Activated CD4-positive, alpha-beta T cell treated with anti-CD3 and anti-CD28 coated beads, Interleukin-2, amount 50 U/mL, for 48 hours (primary cell): Measurements from ENCODE around the gene PCED1A.
A peak's percentile ranks its signal among the peaks of the same experiment; 100 is the strongest.

Experiments used
- DNase-seq, 2 experiments: peaks; one replicate each; pipeline ENCODE4 v3.0.0-alpha.2; 2020

PCED1A gene, protein sequence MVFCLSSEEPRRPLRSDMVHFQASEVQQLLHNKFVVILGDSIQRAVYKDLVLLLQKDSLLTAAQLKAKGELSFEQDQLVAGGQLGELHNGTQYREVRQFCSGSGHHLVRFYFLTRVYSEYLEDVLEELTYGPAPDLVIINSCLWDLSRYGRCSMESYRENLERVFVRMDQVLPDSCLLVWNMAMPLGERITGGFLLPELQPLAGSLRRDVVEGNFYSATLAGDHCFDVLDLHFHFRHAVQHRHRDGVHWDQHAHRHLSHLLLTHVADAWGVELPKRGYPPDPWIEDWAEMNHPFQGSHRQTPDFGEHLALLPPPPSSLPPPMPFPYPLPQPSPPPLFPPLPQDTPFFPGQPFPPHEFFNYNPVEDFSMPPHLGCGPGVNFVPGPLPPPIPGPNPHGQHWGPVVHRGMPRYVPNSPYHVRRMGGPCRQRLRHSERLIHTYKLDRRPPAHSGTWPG

GRCh38 chr20:2840138-2840966, at the start of gene PCED1A, which contains the start of gene VPS16:
TSS of gene PCED1A (minus strand) at chr20:2840655. CDS start at chr20:2839912, 743 bp downstream.
TSS of gene VPS16 (plus strand) at chr20:2840745. CDS start at chr20:2840775, 30 bp downstream.
- peak; percentile 88 to 90 for DNase-seq

DNA sequence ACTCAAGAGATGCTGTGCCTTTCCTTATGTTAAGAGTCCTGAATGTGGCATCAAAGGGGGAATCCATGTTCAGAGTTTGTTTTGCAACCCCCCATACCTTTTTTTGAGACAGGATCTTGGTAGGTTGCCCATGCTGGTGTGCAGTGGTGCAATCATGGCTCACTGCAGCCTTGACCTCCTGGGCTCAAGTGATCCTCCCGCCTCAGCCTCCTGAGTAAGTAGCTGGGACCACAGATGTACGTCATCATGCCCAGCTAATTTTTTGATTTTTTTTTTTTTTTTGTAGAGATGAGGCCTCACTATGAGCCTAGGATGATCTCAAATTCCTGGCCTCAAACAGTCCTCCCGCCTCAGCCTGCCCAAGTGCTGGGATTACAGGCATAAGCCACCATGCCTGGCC, 49.3 kb upstream of the PCED1A start:
- DNase-seq, result no peak

DNA sequence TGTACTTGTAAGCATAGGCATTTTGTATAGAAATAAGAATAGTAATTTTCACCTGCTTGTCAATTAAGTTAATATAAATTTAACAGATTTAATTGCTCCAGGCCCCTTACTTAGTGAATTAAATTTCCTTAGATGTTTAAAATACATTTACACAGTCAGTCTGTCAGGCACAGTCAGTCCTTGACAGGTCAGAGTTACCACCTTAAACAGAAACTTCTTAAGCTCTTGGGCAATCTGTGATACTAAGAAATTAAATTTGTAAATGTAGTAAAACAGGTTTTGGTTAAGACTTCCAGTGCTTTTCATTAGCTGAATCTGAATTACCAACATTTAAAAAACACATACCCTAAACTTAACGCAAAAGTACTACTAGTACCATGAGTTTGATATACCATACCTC, 48.8 kb upstream of the PCED1A start:
- DNase-seq, result no peak

DNA sequence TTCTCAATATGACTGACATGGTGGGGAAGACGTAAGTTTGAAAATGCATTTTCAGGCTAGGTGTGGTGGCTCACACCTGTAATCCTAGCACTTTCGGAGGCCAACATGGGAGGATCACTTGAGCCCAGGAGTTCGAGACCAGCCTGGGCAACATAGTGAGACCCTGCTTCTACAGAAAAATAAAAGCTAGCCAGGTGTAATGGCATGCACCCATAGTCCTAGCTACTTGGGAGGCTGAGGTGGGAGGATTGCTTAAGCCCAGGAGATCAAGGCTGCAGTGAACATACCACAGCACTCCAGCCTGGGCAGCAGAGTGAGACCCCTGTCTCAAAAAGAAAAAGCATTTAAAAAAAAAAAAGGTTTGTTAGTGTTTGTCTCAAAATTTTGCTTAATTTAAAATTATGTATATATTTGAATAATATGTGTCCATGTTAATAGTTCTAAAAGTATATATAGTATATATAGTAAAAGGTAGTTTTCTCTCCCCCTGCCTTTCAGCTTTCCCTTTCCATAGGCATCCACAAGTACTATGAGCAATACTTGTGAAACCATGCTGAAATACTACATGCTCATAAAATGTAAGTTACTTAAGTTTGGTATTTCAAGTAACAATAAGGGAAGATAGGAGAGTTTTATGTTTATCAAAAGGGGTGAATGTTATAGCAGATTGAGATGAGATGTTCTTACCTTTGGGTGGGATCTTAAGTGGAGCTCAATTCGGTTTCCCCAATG, 47.9 kb upstream of the PCED1A start:
- DNase-seq, result no peak

DNA sequence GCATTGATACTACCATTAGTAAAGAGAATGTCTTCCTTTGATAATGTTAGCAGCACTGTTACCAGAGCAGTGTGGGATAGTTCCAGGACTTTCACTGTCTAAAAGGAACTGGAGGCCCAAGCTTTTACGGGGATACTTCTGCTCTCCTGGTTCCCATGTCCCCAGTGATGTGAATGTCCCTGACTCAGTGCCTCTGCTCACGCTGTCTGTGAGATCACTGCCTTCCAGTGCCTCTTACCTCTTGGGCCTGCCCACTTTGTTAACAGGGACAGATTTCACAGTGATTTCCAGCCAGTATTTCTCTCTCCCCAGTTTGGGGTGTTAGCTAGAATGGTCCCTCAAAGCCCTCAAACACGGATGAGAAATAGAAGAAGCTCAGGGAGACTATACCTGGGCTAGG, 47.3 kb upstream of the PCED1A start:
- no peak for DNase-seq

GRCh38 chr20:2883726-2884637, 43.5 kb upstream of the PCED1A start:
- DNase-seq, result no peak

GRCh38 chr20:2880650-2881049, 40.2 kb upstream of the PCED1A start:
- DNase-seq, result no peak

- no peak for DNase-seq
Observed at GRCh38 chr20:2879146-2879545, 38.7 kb upstream of the PCED1A start.

DNA sequence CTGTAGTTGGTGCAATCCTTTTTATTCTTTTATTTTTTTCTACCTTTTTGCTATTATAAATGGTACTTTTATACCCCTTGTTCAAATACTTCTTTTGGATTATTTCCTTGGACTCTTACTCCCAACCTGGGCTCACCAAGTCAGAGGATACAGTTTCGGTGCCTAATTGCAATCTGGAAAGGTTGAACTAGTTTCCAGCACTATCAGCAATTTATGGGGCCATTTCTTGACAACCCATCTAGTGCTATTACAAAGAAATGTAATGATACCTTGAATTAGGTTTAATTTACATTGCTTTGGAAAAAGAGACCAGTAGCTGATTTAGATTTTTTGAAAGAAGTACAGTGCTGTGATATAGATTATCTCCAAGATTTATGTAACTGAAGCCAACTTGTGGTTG, 38.1 kb upstream of the PCED1A start:
- DNase-seq, result no peak

DNA sequence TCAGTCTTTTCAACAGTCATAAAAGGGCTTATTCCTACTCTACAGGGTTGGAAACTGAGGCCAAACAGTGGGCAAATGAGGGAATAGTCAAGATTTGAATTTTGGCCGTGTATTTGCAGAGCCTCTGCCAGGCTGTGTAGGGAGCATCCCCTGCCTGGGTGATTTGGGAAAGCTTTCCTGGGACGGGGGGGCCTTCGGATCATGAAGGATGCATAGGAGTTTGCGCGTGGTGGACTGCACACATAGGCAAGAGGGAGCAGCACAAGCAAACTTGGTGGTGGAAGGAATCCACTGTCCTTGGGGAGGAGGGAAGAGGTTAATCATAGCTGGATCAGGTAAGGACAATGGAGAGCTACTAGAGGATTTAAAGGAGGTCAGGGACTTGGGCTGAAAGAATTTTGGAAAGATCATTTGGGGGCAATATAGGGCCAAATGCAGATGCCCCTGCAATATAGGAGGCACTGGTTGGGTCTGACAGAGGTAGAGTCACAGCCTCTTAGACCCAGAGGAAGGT, 35.3 kb upstream of the PCED1A start:
- no peak for DNase-seq

DNA sequence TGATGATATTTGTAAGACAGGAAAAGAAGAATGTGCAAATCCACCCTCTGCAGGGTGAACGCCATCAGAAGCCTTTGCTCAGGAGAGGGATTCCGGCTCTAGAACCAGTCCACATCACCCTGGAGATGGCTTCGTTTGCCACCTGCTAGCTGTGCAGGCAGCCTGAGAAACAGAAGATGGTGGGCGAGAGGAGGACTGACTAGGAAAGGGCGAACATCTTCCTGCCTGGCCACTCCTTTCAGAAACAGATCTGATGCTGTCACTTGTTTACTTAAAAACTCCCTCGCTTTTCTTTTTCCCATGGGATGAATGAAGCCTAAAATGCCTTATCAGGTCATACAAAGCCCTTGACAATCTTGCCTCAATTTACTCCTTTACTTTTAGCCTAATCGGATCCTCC, 34.0 kb upstream of the PCED1A start:
- DNase-seq, result peak; percentile 26 to 39

DNA sequence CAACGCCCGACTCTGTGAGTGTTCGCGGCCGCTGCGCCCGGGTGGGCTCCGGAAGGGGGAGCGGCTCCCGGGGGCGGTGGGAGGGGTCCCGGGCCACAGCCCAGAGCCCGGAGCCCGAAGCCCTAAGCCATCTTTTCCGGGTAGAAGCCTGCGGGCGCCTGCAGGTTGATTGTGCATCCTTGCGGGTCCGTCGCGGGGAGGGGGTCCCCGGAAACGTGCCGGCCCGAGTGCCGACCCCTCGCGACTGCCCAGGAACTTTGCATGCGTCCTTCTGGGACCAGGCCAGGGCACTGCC, 33.2 kb upstream of the PCED1A start:
- DNase-seq, result peak; percentile 52 to 65

- peak; percentile 90 to 93 for DNase-seq
Observed at GRCh38 chr20:2873010-2873746, 32.7 kb upstream of the PCED1A start, which contains the start of gene PTPRA. TSS of gene PTPRA (plus strand) at chr20:2873481. CDS start at chr20:2964278, 90,797 bp downstream.

DNA sequence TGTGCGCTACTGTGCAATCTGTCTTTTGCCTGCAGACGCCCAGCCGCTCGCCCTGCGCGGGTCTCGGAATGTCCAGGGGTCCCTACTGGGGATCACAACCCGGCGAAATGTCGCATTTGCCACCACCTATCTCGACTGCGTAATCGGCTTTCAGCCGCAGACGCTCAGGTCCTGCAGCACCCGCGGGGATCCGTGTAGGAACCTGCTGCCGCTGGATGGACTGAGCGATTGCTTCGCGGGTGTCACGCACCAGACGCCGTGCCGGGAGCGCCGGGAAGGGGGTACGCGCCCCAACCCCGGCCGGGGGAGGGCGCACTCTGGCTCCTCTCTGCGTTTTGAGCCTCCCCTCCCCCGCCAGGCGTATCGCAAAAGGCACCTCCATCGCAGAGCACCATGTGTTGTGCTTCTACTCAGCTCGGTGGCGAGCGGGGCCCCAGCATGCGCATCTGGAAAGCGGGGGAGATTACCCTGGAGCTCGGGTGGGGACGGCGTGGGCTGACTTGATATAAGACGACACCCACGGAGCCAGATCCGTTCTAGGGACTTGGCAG, 32.1 kb upstream of the PCED1A start:
- DNase-seq, result peak; percentile 81 to 85

- DNase-seq, result peak in 1 of 2 experiments; percentile 13
Observed at GRCh38 chr20:2871661-2872458, 31.4 kb upstream of the PCED1A start.

GRCh38 chr20:2871111-2871465, 30.6 kb upstream of the PCED1A start:
- DNase-seq, result peak in 1 of 2 experiments; percentile 21

DNA sequence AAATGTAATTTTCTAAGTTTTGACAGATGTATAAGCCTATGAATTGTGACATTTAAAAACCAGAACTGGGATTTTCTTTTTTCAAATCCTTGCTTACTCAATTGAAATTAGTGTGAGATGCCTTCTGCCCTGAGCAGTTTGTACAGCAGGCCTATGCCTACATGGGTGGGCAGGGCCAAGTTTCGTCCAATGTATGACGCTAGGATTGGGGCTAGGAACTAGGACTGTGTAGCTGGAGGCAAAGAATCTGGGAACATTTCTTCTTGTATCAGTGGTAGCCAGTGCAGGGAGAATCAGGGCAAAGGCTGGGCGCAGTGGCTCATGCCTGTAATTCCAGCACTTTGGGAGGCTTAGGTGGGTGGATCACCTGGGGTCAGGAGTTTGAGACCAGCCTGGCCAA, 28.9 kb upstream of the PCED1A start:
- DNase-seq, result no peak

GRCh38 chr20:2867081-2867864, 26.8 kb upstream of the PCED1A start:
- DNase-seq, result no peak

GRCh38 chr20:2866236-2866635, 25.8 kb upstream of the PCED1A start:
- DNase-seq, result no peak
